H9 (cell line): ENCODE results near the gene TRIM23. TPM values are rescaled to one million over a fixed set of nuclear protein-coding genes. Genes with fewer than 3 reads are reported as not detected.

ENCODE experiments used
- DNase-seq: peaks from one replicate; pipeline ENCODE4 v3.0.0-alpha.2; 2017
- H2AFZ ChIP-seq: one replicate; pipeline ENCODE4 v1.6.1; 2013; ENCODE audit warnings: mild to moderate bottlenecking, low read length, control low read depth, moderate library complexity
- H2AK5ac ChIP-seq: 2 replicates; pipeline ENCODE4 v1.6.1; 2013; ENCODE audit warnings: low read length, control low read depth, mixed read lengths; ENCODE audit not compliant: insufficient read length
- H2BK120ac ChIP-seq: one replicate; pipeline ENCODE4 v1.6.1; 2013; ENCODE audit warnings: low read depth, mild to moderate bottlenecking, low read length, control low read depth, inconsistent platforms; ENCODE audit not compliant: poor library complexity, severe bottlenecking
- H2BK12ac ChIP-seq: 2 replicates; pipeline ENCODE4 v1.6.1; 2013; ENCODE audit warnings: low read length, control low read depth, mixed read lengths, low read depth; ENCODE audit not compliant: insufficient read length
- H2BK15ac ChIP-seq: 2 replicates; pipeline ENCODE4 v1.6.1; 2013; ENCODE audit warnings: low read depth, low read length, control low read depth
- H2BK20ac ChIP-seq: one replicate; pipeline ENCODE4 v1.6.1; 2013; ENCODE audit warnings: low read depth, mild to moderate bottlenecking, low read length, control low read depth, inconsistent platforms; ENCODE audit not compliant: poor library complexity, severe bottlenecking
- H2BK5ac ChIP-seq: 2 replicates; pipeline ENCODE4 v1.6.1; 2013; ENCODE audit warnings: low read length, control low read depth, mixed read lengths; ENCODE audit not compliant: insufficient read length
- H3K14ac ChIP-seq: 2 replicates; pipeline ENCODE4 v1.6.1; 2013; ENCODE audit warnings: low read length, control low read depth; ENCODE audit not compliant: insufficient read depth
- H3K18ac ChIP-seq: 2 replicates; pipeline ENCODE4 v1.6.1; 2013; ENCODE audit warnings: low read depth, mild to moderate bottlenecking, mixed read lengths, low read length, control low read depth; ENCODE audit not compliant: insufficient read length
- H3K23ac ChIP-seq: 2 replicates; pipeline ENCODE4 v1.6.1; 2013; ENCODE audit warnings: low read length, control low read depth, mixed read lengths, low read depth; ENCODE audit not compliant: insufficient read length
- H3K23me2 ChIP-seq: 2 replicates; pipeline ENCODE4 v1.6.1; 2013; ENCODE audit warnings: low read depth, mild to moderate bottlenecking, mixed read lengths, low read length, control low read depth; ENCODE audit not compliant: insufficient read length, poor library complexity, severe bottlenecking
- H3K27ac ChIP-seq: 2 replicates; pipeline ENCODE4 v1.5.1; 2013; ENCODE audit warnings: low read length, control low read depth, mixed read lengths, low read depth; ENCODE audit not compliant: insufficient read length
- H3K27me3 ChIP-seq: 2 replicates; pipeline ENCODE4 v1.6.1; 2013; ENCODE audit warnings: low read length, control low read depth, inconsistent platforms; ENCODE audit not compliant: insufficient read depth
- H3K4ac ChIP-seq: 2 replicates; pipeline ENCODE4 v1.6.1; 2013; ENCODE audit warnings: low read depth, mild to moderate bottlenecking, control low read depth, inconsistent platforms, low read length, moderate library complexity
- H3K4me1 ChIP-seq: 2 replicates; pipeline ENCODE4 v1.6.1; 2013; ENCODE audit warnings: low read length, control low read depth, inconsistent platforms; ENCODE audit not compliant: insufficient read depth
- H3K4me2 ChIP-seq: 2 replicates; pipeline ENCODE4 v1.6.1; 2013; ENCODE audit warnings: low read length, control low read depth, mixed read lengths; ENCODE audit not compliant: insufficient read length, insufficient read depth
- H3K56ac ChIP-seq: 2 replicates; pipeline ENCODE4 v1.6.1; 2013; ENCODE audit warnings: low read depth, mild to moderate bottlenecking, mixed read lengths, low read length, control low read depth; ENCODE audit not compliant: insufficient read length
- H3K79me1 ChIP-seq: 2 replicates; pipeline ENCODE4 v1.6.1; 2013; ENCODE audit warnings: low read depth, mild to moderate bottlenecking, moderate library complexity, low read length, control low read depth, inconsistent platforms; ENCODE audit not compliant: insufficient read depth, poor library complexity, severe bottlenecking
- H3K79me2 ChIP-seq: 2 replicates; pipeline ENCODE4 v1.6.1; 2013; ENCODE audit warnings: low read length, control low read depth, inconsistent platforms; ENCODE audit not compliant: insufficient read depth
- H3K9ac ChIP-seq: 2 replicates; pipeline ENCODE4 v1.6.1; 2013; ENCODE audit warnings: low read length, control low read depth, mixed read lengths; ENCODE audit not compliant: insufficient read length; ENCODE audit errors: extremely low read depth
- H3K9me3 ChIP-seq: one replicate; pipeline ENCODE4 v1.6.1; 2013; ENCODE audit warnings: low read depth, low read length, inconsistent platforms; ENCODE audit not compliant: control insufficient read depth
- H3T11ph ChIP-seq: one replicate; pipeline ENCODE4 v1.6.1; 2013; ENCODE audit warnings: mild to moderate bottlenecking, low read length, control low read depth, inconsistent platforms
- H4K20me1 ChIP-seq: one replicate; pipeline ENCODE4 v1.6.1; 2013; ENCODE audit not compliant: control insufficient read depth, insufficient read length, insufficient read depth
- H4K5ac ChIP-seq: 2 replicates; pipeline ENCODE4 v1.6.1; 2013; ENCODE audit warnings: low read depth, mild to moderate bottlenecking, mixed read lengths, low read length, control low read depth; ENCODE audit not compliant: insufficient read length
- H4K8ac ChIP-seq: replicated peaks from 2 replicates; pipeline ENCODE4 v1.6.1; 2013; ENCODE audit warnings: low read length, control low read depth, mixed read lengths, low read depth; ENCODE audit not compliant: insufficient read length
- H4K91ac ChIP-seq: 2 replicates; pipeline ENCODE4 v1.6.1; 2013; ENCODE audit warnings: low read depth, mild to moderate bottlenecking, moderate library complexity, mixed read lengths, low read length, control low read depth; ENCODE audit not compliant: insufficient read length
- H3K27ac Mint-ChIP-seq, 3 experiments: 2 replicates in 2 of 3; 3 replicates in 1 of 3; pipeline ENCODE4 v1.8.0; 2020 to 2021; ENCODE audit warnings: mixed read lengths in 3 of 3, mild to moderate bottlenecking in 1 of 3, moderate library complexity in 1 of 3
- H3K27me3 Mint-ChIP-seq: 2 replicates; pipeline ENCODE4 v1.8.0; 2021; ENCODE audit warnings: low read depth, mild to moderate bottlenecking, moderate library complexity, mixed read lengths
- H3K36me3 Mint-ChIP-seq, 3 experiments: 2 replicates in 2 of 3; 3 replicates in 1 of 3; pipeline ENCODE4 v1.8.0; 2020 to 2021; ENCODE audit warnings: low read depth in 3 of 3, mixed read lengths in 3 of 3; ENCODE audit not compliant: insufficient read depth in 1 of 3
- H3K4me1 Mint-ChIP-seq, 2 experiments: 2 replicates each; pipeline ENCODE4 v1.8.0; 2020; ENCODE audit warnings: mixed read lengths in 2 of 2
- H3K4me3 Mint-ChIP-seq, 2 experiments: 2 replicates in 1 of 2; 3 replicates in 1 of 2; pipeline ENCODE4 v1.8.0; 2020 to 2021; ENCODE audit warnings: mild to moderate bottlenecking in 2 of 2, mixed read lengths in 2 of 2, moderate library complexity in 1 of 2
- H3K9me3 Mint-ChIP-seq, 2 experiments: 2 replicates in 1 of 2; 3 replicates in 1 of 2; pipeline ENCODE4 v1.8.0; 2020; ENCODE audit warnings: mild to moderate bottlenecking in 2 of 2, mixed read lengths in 2 of 2, moderate library complexity in 1 of 2
- WGBS: extraction: QIAGEN DNeasy Blood & Tissue Kit; methylation state at CpG from one replicate; pipeline ENCODE4 v1.1.7; 2013; ENCODE audit warnings: missing lambda C conversion rate, low lambda C conversion rate, mixed read lengths; ENCODE audit not compliant: insufficient read length; ENCODE audit errors: extremely low coverage; 5-methylcytosine and 5-hydroxymethylcytosine counted together
- total RNA-seq: library from RNA; stranded (reverse); gene quantifications from 2 replicates; pipeline ENCODE4 v1.2.1, GENCODE V29; 2021
- TF ChIP-seq, protein P1 (sequence below): fragments of 200-600 bp; sonication (generic); conservative IDR thresholded peaks from 3 replicates; pipeline ENCODE4 v1.8.0; 2021; ENCODE audit warnings: antibody characterized with exemption, mild to moderate bottlenecking

The TRIM23 gene
- total RNA-seq, 1 experiment from 2014 or later = 12.9 TPM

DNA sequence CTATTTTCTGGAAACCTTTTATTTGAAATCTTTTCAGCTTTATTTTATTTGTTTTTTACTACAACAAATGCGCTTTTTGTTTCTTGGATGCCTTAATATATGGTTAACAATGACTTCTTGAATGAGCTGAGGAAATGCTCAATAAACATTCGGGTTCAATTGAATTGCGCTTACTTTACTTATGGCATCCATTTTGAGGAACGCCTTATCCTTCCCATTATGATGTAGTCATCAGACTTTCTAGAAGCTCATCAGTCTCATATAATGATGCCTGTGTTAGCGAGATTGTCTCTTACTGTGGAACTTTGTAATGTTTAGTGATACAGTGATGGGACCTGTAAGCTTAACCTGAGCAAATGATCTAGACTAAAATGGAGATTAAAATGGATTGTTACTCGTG, 1.6 kb upstream of the TRIM23 start:
- H3K79me1 ChIP-seq = no peaks in the 10 kb centered on the region
- no peaks in the 10 kb centered on the region for H3K4me1 ChIP-seq
- no peak overlapping the region for H3K23ac ChIP-seq
- no peak overlapping the region for H2AK5ac ChIP-seq
- H3K4me1 Mint-ChIP-seq = peaks cover 11 to 12% of the 10 kb centered on the region in 2 experiments
- H2BK12ac ChIP-seq = no peak overlapping the region
- no peak overlapping the region for H2AFZ ChIP-seq
- no peak overlapping the region for H3K18ac ChIP-seq
- no peaks in the 10 kb centered on the region for H3K27me3 ChIP-seq
- H2BK120ac ChIP-seq = no peak overlapping the region
- no CpG with 5 or more reads among the region's 6 CpGs for WGBS
- no peak overlapping the region for H4K8ac ChIP-seq
- no peaks in the 10 kb centered on the region for H3K9me3 ChIP-seq
- no peaks in the 10 kb centered on the region for H3K23me2 ChIP-seq
- no peak overlapping the region for H3K14ac ChIP-seq
- H3T11ph ChIP-seq = no peak overlapping the region
- H3K27me3 Mint-ChIP-seq = no peaks in the 10 kb centered on the region
- H3K4me3 Mint-ChIP-seq = peak overlapping the region; percentile 95
- H3K27ac ChIP-seq = no peak overlapping the region
- no peak for DNase-seq
- no peak overlapping the region for H4K91ac ChIP-seq
- H3K9ac ChIP-seq = peak overlapping the region; percentile 34
- TF ChIP-seq, protein P1, sequence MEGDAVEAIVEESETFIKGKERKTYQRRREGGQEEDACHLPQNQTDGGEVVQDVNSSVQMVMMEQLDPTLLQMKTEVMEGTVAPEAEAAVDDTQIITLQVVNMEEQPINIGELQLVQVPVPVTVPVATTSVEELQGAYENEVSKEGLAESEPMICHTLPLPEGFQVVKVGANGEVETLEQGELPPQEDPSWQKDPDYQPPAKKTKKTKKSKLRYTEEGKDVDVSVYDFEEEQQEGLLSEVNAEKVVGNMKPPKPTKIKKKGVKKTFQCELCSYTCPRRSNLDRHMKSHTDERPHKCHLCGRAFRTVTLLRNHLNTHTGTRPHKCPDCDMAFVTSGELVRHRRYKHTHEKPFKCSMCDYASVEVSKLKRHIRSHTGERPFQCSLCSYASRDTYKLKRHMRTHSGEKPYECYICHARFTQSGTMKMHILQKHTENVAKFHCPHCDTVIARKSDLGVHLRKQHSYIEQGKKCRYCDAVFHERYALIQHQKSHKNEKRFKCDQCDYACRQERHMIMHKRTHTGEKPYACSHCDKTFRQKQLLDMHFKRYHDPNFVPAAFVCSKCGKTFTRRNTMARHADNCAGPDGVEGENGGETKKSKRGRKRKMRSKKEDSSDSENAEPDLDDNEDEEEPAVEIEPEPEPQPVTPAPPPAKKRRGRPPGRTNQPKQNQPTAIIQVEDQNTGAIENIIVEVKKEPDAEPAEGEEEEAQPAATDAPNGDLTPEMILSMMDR = no peak
- peak overlapping the region; percentile 99 for H3K4me2 ChIP-seq
- peaks cover 0 to 9% (median 6%) of the 10 kb centered on the region in 3 experiments; a peak in 5 of 7 replicates for H3K36me3 Mint-ChIP-seq
- H4K5ac ChIP-seq = no peak overlapping the region
- peaks cover 8% of the 10 kb centered on the region; the same call in 1 of the 2 replicates for H3K79me2 ChIP-seq
- no peak overlapping the region for H2BK20ac ChIP-seq
- no peak overlapping the region for H3K56ac ChIP-seq
- H3K4ac ChIP-seq = no peak overlapping the region
- H2BK5ac ChIP-seq = no peak overlapping the region
- no peak overlapping the region for H2BK15ac ChIP-seq
- no peak overlapping the region; a peak in 3 of 7 replicates for H3K27ac Mint-ChIP-seq
- H4K20me1 ChIP-seq = no peaks in the 10 kb centered on the region
- no peaks in the 10 kb centered on the region for H3K9me3 Mint-ChIP-seq
